Activated CD4-positive, alpha-beta T cell treated with anti-CD3 and anti-CD28 coated beads, Interleukin-2, Interleukin-4, amounts not matched to agents 100 ng/mL and 50 ng/mL, durations not matched to agents 16 hours and 8 hours (primary cell): ENCODE data around the gene TCAP.

ENCODE experiments used
- DNase-seq: peaks from one replicate; pipeline ENCODE4 v3.0.0-alpha.2; 2020; ENCODE audit warnings: low spot score

The TCAP gene

GRCh38 chr17:39667945-39668924 lies 3.1 kb downstream of the TCAP start, which contains the start of gene PNMT:
Gene PNMT, plus strand, starts transcription at chr17:39668453. Its CDS starts 23 bp downstream, at chr17:39668476.
- DNase-seq, result peak; percentile 62

- DNase-seq, result no peak
Measured at GRCh38 chr17:39669897-39670735, 5.0 kb downstream of the TCAP start.

DNA sequence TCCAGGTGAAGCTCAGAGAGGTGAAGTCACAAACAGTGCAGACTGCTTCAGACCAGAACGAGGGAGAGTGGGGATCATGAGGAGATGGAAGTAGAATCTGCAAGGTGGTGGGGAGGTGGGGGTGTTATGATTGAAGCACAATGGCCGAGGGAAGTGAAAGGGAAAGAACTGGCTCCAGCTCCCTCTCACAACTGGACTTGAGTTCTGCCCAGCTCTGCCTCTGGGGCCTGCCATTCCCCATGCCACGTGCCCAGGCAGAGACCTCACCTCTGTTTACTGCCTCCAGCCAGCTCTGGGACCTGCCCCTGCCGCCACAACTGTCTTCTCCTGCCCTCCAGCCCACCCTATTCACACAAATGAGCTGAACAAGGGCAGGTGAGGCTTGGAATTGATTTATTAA lies 5.6 kb downstream of the TCAP start:
- DNase-seq, result no peak

DNA sequence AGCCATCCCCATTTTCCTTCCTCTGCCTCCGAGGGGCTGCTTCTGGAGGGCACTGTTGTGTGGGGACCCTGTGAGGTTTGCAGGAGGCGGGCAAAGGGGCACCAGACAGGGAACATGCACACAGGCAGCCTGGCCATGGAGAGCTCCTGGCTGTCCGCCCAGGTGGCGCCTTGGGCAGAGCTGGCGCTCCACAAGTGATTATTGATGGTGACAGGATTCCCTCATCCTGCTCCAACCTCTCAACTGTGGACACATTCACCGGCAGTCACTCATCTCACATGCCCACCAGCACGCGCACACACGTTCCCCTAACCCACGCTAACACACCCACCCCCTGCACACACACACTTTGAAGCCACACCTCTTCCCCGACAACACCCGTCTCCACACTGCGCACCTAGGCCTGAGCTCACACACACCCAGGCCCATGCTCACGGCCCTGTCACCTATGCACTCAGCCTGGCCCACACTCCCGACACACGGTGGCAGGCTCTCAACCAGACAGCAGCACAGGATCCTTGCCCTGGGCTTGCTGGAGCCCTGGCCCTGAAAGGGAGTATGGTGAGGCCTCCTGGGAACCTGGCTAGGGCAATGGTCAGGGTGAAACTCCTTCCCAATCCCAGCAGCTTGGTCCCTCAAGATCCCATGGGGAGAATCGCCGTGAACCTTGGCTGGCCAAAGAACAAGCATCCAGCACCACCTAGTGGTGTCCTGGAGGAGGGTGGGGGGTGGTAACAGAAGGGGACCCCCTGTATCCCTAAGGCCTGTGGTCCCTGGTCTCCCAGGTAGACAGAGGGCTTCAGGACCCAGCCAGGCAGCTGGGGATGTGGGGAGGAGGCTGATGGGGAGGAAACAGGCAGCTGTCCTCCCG lies 6.7 kb downstream of the TCAP start:
- no peak for DNase-seq

DNA sequence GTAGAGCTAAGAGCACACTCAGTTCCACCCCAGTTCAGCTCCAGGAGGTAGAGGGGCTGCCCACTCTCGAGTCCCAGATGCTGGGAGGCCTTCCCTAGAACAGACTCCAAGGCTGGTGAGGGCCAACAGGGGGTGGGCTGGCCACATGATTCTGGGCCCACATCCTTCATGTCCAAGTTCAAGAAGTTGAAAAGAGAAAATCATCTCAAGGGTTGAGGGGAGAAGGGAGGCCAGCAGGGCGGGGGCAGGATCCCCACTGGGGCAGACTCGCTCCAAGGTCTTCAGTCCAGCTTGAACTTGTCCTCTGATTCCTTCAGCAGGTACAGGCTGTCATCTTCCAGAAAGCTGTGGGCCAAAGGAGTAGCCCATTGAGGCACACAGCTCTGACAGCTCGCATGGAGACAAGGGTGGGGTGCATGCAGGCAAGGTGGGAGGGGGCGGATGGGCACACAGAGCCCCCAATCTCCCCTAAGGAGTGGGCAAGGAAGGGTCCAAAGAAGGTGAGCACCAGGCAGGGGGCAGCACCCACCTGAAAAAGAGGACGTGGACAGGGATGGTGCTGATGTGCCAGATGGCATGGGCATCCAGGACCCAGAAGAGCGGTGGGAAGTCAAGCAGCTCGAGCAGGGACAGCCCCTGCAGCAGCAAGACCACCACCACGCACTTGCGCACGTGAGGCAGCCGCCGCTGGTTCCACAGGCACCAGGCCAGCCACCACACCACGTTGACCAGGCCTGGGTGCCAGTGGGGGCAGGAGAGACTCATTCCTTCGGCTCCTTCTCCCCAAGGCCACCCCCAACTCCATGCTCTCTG lies 7.6 kb downstream of the TCAP start:
- no peak for DNase-seq

DNA sequence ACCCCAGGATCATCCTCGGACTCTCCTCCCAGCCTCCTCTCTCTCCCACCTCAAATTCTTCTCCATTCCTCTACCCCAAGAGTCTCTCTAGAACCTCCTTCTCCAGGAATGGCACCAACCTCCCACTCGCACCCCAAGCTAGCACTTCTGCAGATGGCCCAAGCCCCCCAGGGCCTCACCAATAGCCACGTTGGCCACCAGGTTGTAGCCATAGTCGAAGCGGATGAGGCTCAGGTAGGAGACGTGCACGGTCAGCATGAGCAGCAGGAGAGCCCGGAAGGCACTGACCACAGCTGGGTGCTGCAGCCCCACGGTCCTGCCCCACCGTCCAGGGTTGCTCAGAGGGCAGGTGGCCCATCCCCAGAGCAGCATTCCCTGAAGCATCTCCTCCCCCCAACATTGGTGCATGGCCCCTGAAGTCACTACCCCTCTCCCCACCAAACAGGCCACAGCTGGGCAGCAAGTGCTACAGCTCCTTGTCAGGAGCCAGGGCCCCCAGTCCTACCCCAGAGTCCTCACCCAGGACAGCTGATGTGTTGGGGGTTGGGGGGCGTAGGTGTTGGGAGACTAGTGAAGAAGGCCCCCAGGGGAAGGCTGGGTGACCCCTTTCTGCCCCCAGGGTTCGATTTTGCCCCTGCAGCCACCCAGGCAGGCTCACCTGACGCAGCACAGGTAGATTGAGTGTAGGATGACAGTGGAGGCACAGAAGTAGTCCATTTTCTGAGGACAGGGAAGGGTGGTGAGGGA lies 8.4 kb downstream of the TCAP start:
- no peak for DNase-seq

DNA sequence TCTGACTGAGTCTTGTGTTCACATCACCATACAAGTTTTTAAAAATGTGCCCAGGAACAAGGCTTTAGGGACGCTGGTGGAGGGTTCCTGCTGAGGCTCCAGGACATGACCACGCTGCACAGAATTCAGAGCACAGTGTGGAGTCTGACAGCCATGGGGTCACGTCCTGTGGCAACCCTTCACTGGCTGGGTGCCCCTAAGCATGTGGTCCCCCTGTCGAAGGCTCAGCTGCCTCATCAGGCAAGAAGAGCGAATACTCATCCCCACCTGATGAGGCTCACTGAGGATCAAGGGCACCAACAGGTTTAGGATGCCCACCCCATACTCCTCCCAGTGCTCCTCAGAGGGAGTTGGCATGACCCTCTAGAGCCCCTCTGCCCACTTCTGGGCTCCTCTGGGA lies 9.0 kb downstream of the TCAP start:
- DNase-seq, result no peak

DNA sequence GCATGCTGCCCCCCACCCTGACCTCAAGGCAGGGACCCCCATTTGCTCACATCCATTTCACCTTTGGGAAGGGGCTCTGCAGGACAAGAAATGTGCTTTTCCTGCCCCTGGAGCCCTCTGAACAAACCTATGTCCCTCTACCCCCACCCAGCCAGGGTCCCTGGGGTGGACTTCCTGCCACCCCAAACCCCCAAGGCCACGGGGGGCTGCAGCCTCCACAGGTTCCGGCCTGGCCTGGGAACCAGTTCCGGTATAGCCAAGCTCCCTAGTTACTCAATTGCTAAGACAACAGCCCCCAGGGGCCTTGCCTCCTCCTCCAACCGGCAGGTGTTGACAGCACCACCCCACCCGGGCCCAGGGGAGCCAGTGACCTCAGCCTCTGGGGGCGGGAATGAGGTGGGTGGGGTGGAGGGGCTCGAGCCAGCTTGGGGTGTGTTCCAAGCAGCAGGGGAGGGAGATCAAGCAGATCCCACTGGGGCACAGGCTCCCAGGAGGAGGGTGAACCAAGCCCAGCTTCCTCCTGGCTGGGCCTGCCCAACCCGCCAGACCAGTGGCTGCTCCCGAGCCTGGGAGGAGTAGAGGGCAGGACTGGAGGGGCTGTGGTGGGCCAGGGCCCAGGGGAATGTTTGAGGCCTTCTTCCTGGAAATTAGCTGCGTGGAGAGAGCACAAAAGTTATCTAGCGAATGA lies 9.7 kb downstream of the TCAP start:
- DNase-seq, result no peak

DNA sequence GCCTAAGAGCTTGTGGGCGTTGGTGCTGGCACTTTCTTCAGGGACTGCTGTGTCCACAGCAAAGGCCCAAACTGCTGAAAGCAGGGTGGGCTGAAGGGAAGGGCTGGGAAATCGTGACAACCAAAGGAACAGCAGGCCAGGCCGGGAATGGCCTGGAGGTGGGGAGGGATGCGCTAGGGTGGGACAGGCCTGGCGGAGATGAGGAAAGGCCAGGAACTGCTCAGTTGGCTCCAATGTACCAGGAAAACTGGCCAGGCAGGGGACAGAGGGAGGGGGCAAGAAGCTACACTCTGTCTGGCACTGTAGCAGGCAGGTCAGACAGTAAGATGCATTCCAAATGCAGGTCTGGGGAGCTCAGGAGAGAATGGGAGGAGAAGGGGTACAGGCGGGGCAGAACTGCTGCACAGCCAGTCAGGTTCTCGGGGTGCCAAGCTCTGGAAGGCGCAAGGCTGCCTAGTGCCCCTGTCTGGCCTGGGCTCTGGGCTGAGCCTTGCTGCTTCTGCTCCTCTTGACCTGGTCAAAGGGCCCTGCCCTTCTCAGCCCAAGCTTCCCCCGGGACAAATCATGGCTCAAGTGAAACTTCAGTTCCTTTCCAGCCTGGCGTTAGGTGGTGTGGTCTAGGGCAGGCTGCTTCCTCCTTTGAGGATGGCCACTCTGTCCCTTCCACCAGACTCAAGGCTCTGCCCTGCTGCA lies 10.4 kb downstream of the TCAP start:
- DNase-seq, result no peak

DNA sequence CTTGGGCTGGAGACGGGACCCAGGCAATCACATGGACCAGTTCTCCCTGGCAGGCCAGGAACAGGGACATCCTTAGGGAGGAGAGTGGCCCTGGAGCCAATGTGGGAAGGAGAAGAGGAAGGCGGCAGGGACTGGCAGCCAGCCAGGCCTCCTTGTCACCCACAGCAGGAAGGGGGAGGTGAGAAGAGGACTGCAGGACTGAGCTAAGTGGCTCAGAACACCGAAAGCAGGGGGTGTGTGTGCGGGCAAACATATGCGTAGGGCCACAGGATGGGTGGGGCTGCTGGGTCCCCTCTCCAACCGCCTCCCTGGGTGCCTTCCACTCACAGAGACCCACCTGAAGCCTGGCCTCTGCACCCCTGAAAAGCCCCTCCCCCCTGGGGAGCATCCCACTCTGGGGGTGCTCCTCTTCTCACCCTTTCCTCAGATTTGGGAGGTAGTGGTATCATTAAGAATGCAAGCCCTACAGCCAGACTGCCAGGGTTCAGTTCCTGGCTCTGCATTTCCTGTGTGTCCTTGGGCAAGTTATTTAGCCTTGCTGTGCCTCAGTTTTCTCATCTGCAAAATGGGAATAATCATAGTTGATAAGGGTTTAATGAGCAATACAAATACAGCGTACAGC lies 11.2 kb downstream of the TCAP start:
- peak; percentile 50 for DNase-seq

- no peak for DNase-seq
Measured at GRCh38 chr17:39677072-39677471, 11.9 kb downstream of the TCAP start.

GRCh38 chr17:39677542-39678339 lies 12.6 kb downstream of the TCAP start:
- no peak for DNase-seq

DNA sequence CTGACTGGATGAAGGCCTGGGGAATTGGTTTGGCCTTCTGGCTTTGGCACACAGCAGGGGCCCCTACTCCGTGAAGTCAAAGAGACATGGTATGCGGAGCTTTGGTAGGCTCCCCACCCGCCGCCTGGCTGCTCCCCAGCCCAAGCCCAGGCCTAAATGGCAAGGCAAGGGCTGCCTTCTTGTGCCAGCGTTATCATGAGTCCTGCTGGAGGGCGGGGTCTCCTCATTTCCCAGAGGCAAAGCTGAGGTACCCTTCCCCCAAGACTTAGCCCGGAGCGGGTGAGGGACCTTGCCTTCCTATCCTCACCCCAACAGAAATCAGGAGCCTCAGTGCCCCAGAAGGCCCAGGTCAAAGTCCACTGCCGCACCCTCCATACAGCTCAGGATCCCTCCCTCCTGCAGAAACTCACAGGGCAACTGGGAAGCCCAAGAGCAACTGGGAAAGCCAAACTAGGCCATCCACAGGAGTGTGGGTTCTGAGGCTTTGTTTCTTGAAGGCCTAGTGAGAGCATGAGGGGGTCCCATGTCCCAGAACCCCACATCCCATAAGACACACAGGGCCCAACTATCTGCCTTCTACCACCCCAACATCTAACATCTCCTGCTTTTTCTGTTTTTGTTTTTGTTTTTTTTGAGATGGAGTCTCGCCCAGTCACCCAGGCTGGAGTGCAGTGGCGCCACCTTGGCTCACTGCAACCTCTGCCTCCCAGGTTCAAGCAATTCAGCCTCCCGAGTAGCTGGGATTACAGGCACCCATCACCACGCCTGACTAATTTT lies 13.4 kb downstream of the TCAP start:
- DNase-seq, result no peak

DNA sequence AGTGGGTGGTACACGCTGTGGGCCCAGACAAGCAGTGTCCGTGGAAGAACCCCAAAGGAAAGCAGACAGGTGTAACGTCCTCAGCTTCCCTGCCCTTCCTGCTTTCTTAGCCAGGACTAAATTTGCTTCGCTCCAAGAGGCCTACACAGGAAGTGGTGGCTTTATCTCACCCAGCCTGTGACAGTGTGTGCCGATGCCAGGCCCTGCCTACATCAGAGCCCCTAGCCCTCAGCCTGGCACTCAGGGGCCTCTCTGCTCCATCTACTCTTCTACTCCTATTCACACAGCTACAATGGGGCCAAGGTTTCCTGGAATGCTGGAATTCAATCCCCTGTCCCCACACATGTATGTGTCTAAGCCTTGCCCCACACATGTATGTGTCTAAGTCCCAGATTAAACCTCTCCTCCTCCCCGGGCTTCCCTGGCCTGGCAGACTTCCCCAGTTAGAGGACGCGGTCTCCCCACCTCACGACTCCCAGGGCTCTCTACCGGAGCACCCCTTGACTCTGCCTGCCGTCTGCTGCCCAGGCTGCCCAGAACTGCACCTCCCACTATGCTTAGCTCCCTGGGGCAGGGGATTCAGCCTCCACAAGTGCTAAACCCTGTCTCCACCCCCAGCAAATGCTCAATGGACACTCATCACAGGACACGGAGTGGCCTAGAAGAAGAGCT lies 14.5 kb downstream of the TCAP start:
- no peak for DNase-seq

DNA sequence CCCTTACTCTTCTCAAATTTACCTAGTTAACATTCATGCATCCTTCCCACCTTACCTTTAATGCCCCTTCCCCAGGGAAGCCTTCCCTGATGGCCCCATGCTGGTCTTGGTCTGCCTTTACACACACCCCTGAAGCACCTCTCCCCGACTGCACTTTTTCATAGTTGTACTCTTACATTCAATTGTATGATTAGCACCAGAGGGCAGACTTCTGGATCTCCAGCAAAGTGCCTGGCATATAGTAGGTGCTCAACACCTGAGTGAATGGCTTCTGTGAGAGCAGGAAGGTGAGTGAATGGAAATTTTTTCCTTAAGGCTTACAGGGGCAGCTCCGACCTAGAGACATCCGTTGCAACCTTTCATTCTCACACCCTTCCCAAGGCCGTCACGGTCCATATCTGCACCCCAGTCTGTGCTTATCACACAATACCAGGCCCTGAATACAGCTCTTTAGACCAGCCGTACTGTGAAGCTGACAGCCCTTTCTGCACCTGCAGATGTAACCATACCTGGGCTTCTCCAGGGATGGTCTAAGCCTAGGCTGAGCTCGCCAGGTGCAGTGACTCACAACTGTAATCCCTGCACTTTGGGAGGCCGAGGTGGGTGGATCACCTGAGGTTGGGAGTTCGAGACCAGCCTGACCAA lies 18.3 kb downstream of the TCAP start:
- no peak for DNase-seq
